Measurements from ENCODE around the gene OBSCN. TPM values are rescaled to one million over a fixed set of nuclear protein-coding genes. Genes with fewer than 3 reads are reported as not detected.

The OBSCN gene
- total RNA-seq, 2 donors from 2014 or later: 14.5 to 34.9 TPM

DNA sequence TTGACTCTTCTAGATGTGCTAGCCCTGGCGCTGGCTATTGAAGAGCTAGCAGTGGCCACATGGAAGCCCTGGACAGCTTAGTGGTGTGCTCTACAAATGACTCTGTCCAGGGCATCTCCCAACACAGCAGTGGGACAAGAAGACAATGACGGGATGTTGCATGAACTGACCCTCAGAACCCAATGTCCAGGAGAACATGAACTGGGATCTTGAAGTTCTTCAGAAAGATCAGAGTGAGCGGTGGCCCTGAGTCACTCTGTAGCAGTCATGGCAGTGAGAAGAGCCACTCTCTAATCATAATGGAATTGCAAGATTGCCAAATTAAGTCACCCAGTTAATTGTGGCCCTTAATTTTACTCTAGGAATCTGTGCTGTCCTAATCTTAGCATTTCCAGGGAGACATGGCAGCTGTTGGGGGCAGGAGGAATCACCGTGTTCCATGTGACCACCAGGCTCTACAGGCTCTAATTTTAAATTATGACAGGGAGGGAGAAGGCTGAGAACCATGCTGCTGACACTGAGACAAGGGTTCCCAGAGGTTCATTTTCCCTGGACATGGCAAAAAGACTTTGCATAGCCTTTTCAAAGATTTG, 10.2 kb upstream of the OBSCN start:
- Histone ChIP-seq H3K27me3 (no peaks in the 10 kb centered on the region), H3K27ac (no peak overlapping the region), H3K9me3 (peaks cover 0 to 10% (median 0%) of the 10 kb centered on the region in 3 donors), H3K36me3 (replicated peaks in 1 of 2; ENCODE audit: insufficient read depth in 1 of 2, low read depth in 2 of 2) (no peaks in the 10 kb centered on the region), H3K4me3 (no peak overlapping the region), H3K4me1 (no peaks in the 10 kb centered on the region)
- ATAC-seq: no peak
- no peak for TF ChIP-seq POLR2A (IDR thresholded peaks at IDR 0.05)
- TF ChIP-seq, protein P1, sequence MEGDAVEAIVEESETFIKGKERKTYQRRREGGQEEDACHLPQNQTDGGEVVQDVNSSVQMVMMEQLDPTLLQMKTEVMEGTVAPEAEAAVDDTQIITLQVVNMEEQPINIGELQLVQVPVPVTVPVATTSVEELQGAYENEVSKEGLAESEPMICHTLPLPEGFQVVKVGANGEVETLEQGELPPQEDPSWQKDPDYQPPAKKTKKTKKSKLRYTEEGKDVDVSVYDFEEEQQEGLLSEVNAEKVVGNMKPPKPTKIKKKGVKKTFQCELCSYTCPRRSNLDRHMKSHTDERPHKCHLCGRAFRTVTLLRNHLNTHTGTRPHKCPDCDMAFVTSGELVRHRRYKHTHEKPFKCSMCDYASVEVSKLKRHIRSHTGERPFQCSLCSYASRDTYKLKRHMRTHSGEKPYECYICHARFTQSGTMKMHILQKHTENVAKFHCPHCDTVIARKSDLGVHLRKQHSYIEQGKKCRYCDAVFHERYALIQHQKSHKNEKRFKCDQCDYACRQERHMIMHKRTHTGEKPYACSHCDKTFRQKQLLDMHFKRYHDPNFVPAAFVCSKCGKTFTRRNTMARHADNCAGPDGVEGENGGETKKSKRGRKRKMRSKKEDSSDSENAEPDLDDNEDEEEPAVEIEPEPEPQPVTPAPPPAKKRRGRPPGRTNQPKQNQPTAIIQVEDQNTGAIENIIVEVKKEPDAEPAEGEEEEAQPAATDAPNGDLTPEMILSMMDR (IDR thresholded peaks at IDR 0.05): no peak
- intact Hi-C loops (cut with DNase I): no loop called here
- WGBS, 2 donors: 92 to 97% methylated on average over 4 of the region's 4 CpGs
- DNase-seq: no peak

DNA sequence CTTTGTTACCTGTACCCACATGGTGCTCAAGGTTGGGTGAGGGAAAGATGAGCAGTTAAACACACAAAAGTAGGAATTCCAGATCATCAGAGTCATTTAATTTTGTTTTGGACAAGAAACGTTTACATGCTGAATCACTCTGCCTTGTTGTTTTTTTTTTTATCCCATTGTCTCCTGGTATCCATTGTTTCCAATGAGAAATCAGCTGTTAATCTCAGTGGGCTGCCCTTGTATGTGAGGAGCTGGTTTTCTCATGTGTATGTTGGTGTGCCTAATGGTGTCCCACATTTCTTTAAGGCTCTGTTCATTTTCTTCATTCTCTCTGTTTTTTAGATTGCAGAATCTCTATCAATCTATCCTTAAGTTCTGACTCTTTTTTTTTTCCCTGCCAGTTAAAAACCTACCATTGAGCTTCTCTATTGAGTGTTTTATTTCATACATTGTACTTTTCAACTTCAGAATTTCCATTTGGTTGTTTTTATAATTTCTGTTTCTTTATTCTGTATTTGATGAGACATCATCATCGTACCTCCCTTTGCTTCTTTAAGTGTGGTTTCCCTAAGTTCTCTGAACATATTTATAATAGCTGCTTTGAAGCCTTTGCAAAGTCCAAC, 8.8 kb upstream of the OBSCN start:
- Histone ChIP-seq H3K27ac (no peak overlapping the region), H3K4me3 (no peak overlapping the region), H3K4me1 (no peaks in the 10 kb centered on the region), H3K36me3 (replicated peaks in 1 of 2; ENCODE audit: insufficient read depth in 1 of 2, low read depth in 2 of 2) (no peaks in the 10 kb centered on the region), H3K9me3 (peaks cover 0 to 10% (median 0%) of the 10 kb centered on the region in 3 donors), H3K27me3 (no peaks in the 10 kb centered on the region)
- ATAC-seq (no peak), DNase-seq (no peak)
- intact Hi-C loops (cut with DNase I): no loop called here
- TF ChIP-seq POLR2A (IDR thresholded peaks at IDR 0.05): no peak
- TF ChIP-seq, protein P1 (IDR thresholded peaks at IDR 0.05): no peak
- 55 to 69% methylated on average over 2 of the region's 2 CpGs for WGBS, 2 donors

DNA sequence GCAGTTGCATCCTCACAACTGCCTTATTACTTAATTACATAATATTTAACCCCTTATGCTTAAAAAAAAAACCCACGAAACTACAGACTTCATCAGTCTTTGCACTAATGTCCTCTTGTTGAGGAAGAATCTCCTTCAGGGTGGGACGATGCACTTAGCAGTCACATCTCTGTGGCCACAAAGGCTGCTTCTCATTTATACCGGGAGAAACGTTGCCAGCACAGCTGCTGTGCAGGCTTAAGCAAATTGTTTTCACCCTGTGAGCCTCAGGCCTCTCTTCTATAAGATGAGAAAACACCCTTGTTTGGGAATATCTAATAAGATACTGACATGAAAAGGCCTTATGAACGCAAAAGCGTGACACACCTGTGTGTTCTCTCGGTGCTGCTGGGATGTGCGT, 2.9 kb upstream of the OBSCN start:
- TF ChIP-seq POLR2A (IDR thresholded peaks at IDR 0.05): no peak
- TF ChIP-seq, protein P1 (IDR thresholded peaks at IDR 0.05): no peak
- intact Hi-C loops (cut with DNase I): no loop called here
- H3K4me3 ChIP-seq: no peak overlapping the region
- peaks cover 0 to 7% of the 10 kb centered on the region in 2 donors for H3K27me3 ChIP-seq
- ATAC-seq (no peak), DNase-seq (no peak)
- no peak overlapping the region for H3K27ac ChIP-seq
- no peaks in the 10 kb centered on the region for H3K9me3 ChIP-seq
- H3K4me1 ChIP-seq: peaks cover 8% of the 10 kb centered on the region
- no peaks in the 10 kb centered on the region for H3K36me3 ChIP-seq (replicated peaks in 1 of 2; ENCODE audit: insufficient read depth in 1 of 2, low read depth in 2 of 2)
- 33 to 45% methylated on average over 8 of the region's 8 CpGs for WGBS, 2 donors

DNA sequence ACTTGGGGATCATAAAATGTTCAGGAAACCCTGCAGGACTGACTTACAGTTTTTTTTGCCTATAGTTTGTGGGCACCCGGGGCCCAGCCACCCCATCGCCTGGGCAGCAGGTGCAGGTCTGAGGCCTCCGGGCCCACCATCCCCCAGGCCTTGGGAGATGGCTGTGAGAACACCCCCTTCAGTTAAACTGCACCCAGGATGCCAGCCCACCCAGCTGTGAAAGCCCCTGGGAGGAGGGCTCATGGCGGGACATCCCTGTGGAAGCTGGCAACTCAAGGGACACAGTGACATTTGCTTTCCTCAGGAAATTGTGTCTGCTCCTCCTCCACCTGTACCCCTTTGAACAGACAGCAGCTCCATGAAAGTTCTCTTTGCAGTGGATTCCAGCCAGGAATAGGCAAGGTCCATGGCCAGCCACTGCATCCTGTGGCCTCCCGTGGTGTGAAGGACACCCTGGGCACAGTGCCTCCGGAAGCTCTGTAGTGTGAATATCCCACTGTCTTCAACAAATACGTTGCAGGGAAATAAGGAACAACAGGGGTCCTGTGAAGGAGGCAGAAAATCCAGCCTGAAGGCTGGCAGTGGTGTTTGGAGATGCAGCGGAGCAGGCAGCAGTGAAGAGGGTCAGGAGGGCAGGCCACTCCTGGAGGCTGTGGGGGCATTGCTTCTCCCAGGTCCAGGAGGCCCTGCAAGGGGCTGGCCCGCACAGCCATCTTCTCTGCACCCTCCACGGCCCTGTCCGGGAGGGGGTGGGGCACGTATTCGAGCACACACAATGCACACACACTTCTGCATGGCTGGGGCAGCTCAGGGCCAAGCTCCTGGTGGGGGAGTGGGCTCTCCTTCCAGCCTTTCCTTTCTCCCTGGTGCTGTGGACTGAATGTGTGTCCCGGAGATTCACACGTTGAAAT, 2.1 kb upstream of the OBSCN start:
- peaks cover 0 to 7% of the 10 kb centered on the region in 2 donors for H3K27me3 ChIP-seq
- DNase-seq (peak in 1 of 4 donors; percentile 24), ATAC-seq (no peak)
- H3K27ac ChIP-seq: no peak overlapping the region
- H3K36me3 ChIP-seq (replicated peaks in 1 of 2; ENCODE audit: insufficient read depth in 1 of 2, low read depth in 2 of 2): no peaks in the 10 kb centered on the region
- no peak overlapping the region for H3K4me3 ChIP-seq
- WGBS, 2 donors: 23 to 27% methylated on average over 9 to 15 of the region's 15 CpGs
- H3K9me3 ChIP-seq: no peaks in the 10 kb centered on the region
- intact Hi-C loops (cut with DNase I): no loop called here
- H3K4me1 ChIP-seq: peaks cover 8% of the 10 kb centered on the region
- TF ChIP-seq, protein P1 (IDR thresholded peaks at IDR 0.05): no peak
- no peak for TF ChIP-seq POLR2A (IDR thresholded peaks at IDR 0.05)
